Activated CD8-positive, alpha-beta T cell treated with anti-CD3 and anti-CD28 coated beads for 36 hours (primary cell): ENCODE data around the gene MAP3K4. TPM values are rescaled to one million over a fixed set of nuclear protein-coding genes. Genes with fewer than 3 reads are reported as not detected.

ENCODE experiments used
- ATAC-seq: fragments of 200-7000 bp; cut with Tn5 transposase; one replicate; pipeline ENCODE4 v1.10.0; 2021; ENCODE audit warnings: mild to moderate bottlenecking, moderate library complexity
- CTCF ChIA-PET: fragments of 350-600 bp; sonication (Branson Sonifier 250); formaldehyde crosslinking; loops from one replicate; lab custom pipeline; 2021; ENCODE audit warnings: antibody characterized with exemption; lab: Charles Lee
- POLR2A ChIA-PET: fragments of 350-600 bp; sonication (Branson Sonifier 250); formaldehyde crosslinking; loops from one replicate; lab custom pipeline; 2021; ENCODE audit warnings: antibody characterized with exemption; lab: Charles Lee
- DNase-seq: peaks from one replicate; pipeline ENCODE4 v3.0.0-alpha.2; 2020
- H3K27ac Mint-ChIP-seq: one replicate; pipeline ENCODE4 v1.8.0; 2021; ENCODE audit warnings: mild to moderate bottlenecking, mixed read lengths
- H3K27me3 Mint-ChIP-seq: one replicate; pipeline ENCODE4 v1.8.0; 2021; ENCODE audit warnings: mixed read lengths
- H3K36me3 Mint-ChIP-seq: one replicate; pipeline ENCODE4 v1.8.0; 2021; ENCODE audit warnings: low read depth, mixed read lengths
- H3K4me1 Mint-ChIP-seq: one replicate; pipeline ENCODE4 v1.8.0; 2021; ENCODE audit warnings: low read depth, mixed read lengths
- H3K4me3 Mint-ChIP-seq: one replicate; pipeline ENCODE4 v1.8.0; 2021; ENCODE audit warnings: mild to moderate bottlenecking, moderate library complexity, mixed read lengths
- H3K9me3 Mint-ChIP-seq: one replicate; pipeline ENCODE4 v1.8.0; 2021; ENCODE audit warnings: mixed read lengths
- CTCF ChIP-seq: fragments of 200-600 bp; IDR thresholded peaks from one replicate; pipeline ENCODE4 v1.8.0; 2022; ENCODE audit warnings: antibody characterized with exemption, mild to moderate bottlenecking
- intact Hi-C: fragments of 100-400 bp; cut with micrococcal nuclease; formaldehyde crosslinking; loops from one replicate; pipeline ENCODE4 v1.10.0; 2022
- total RNA-seq, 2 experiments: library from RNA; stranded (reverse); gene quantifications; one replicate each; pipeline ENCODE4 v1.2.3, GENCODE V29; 2021

MAP3K4 gene
- total RNA-seq, 2 experiments from 2014 or later, result 31.3 to 48.7 TPM

- DNase-seq, result no peak
- Mint-ChIP-seq H3K27me3 (no peaks in the 10 kb centered on the region), H3K9me3 (no peaks in the 10 kb centered on the region), H3K4me1 (peaks cover 28% of the 10 kb centered on the region), H3K4me3 (no peak overlapping the region), H3K36me3 (peaks cover 18% of the 10 kb centered on the region), H3K27ac (no peak overlapping the region)
- POLR2A ChIA-PET, result no interaction called here
- CTCF ChIA-PET, result interaction anchor here (1.0 kb wide), 1 partner anchor 25 kb away, joined by 3 read pairs; no protein-coding TSS in a partner anchor
- intact Hi-C loops, result no loop called here
- no peak for ATAC-seq
- no peak for TF ChIP-seq CTCF
These were observed 26.4 kb downstream of the MAP3K4 start for GRCh38 chr6:161017766-161018564.

- no peak overlapping the region for H3K4me3 Mint-ChIP-seq
- ATAC-seq (no peak), DNase-seq (no peak)
- no peak for TF ChIP-seq CTCF
- H3K27me3 Mint-ChIP-seq, result no peaks in the 10 kb centered on the region
- peaks cover 22% of the 10 kb centered on the region for H3K36me3 Mint-ChIP-seq
- H3K4me1 Mint-ChIP-seq, result peaks cover 30% of the 10 kb centered on the region
- no peak overlapping the region for H3K27ac Mint-ChIP-seq
- intact Hi-C loops, result no loop called here
- POLR2A ChIA-PET, result no interaction called here
- CTCF ChIA-PET, result no interaction called here
- no peaks in the 10 kb centered on the region for H3K9me3 Mint-ChIP-seq
These were observed 27.8 kb downstream of the MAP3K4 start for GRCh38 chr6:161019324-161019839.

DNA sequence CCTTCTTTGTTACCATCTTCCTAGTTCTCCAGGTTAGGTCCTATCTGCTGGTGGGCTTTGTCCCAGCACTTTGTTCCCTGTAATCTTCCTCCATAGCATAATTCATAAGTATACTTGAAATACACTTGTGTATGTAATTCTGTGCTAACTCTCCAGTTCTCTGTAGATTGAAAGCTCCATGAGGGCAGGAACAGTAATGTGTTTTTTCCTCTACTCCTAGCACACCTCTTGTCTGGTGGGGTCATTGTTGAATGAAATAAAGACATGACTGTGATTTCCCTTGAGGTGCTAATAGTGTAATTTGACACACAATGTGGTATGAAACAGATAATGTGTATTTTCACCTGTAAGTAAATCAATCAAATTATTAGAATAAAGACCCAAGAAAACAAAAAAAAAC, 30.0 kb downstream of the MAP3K4 start:
- CTCF ChIA-PET, result no interaction called here

DNA sequence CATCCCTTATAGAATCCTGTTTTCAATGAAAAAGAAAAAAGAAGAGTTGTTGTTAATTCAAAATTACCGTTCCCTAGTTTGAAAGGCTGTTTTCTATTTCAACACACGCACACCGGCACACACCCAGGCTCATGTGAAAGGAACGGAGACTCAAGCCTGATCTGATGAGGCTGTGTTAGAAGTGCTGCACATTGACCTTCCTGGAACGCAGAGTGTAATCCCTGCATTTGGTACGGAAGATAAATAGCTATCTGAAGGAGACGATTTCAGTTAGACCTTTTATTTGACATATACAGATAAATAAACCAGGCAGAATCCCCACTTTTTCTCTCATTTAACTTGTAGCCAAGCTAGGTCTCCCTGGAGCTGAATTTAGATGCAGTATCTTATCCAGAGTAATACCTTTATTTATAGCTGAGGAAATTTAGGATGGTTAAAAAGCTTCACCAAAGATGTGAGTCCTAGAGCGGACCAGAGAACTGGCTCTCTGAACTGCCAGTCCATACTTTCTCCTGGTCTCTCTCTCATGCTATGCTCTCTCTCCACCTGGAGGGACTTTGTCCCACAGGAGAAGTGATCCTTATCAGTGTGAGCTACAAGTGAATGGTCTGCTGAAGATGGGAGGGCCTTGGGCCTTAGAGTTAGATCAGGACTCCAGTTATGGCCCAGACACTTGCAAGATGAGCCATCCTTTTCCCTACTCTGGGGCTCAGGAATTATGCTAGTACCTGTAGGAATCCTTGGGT, 30.6 kb downstream of the MAP3K4 start:
- Mint-ChIP-seq H3K4me3 (no peak overlapping the region), H3K36me3 (peaks cover 23% of the 10 kb centered on the region), H3K27me3 (no peaks in the 10 kb centered on the region), H3K4me1 (peaks cover 28% of the 10 kb centered on the region), H3K27ac (no peak overlapping the region), H3K9me3 (no peaks in the 10 kb centered on the region)
- intact Hi-C loops, result no loop called here
- no peak for TF ChIP-seq CTCF
- DNase-seq (no peak), ATAC-seq (no peak)
- POLR2A ChIA-PET, result no interaction called here
- CTCF ChIA-PET, result no interaction called here

More for the DNA sequence above, 30.0 kb downstream of the MAP3K4 start:
- POLR2A ChIA-PET, result no interaction called here
- peaks cover 23% of the 10 kb centered on the region for H3K36me3 Mint-ChIP-seq
- no peak for DNase-seq
- no peaks in the 10 kb centered on the region for H3K27me3 Mint-ChIP-seq
- no peak overlapping the region for H3K4me3 Mint-ChIP-seq
- ATAC-seq, result no peak
- H3K4me1 Mint-ChIP-seq, result peaks cover 26% of the 10 kb centered on the region
- intact Hi-C loops, result no loop called here
- no peaks in the 10 kb centered on the region for H3K9me3 Mint-ChIP-seq
- TF ChIP-seq CTCF, result no peak
- H3K27ac Mint-ChIP-seq, result no peak overlapping the region

- ATAC-seq (no peak), DNase-seq (no peak)
- no peak for TF ChIP-seq CTCF
- intact Hi-C loops, result no loop called here
- Mint-ChIP-seq H3K36me3 (peaks cover 23% of the 10 kb centered on the region), H3K4me1 (peaks cover 32% of the 10 kb centered on the region), H3K4me3 (no peak overlapping the region), H3K27ac (no peak overlapping the region), H3K27me3 (no peaks in the 10 kb centered on the region), H3K9me3 (no peaks in the 10 kb centered on the region)
- ChIA-PET CTCF (no interaction called here), POLR2A (no interaction called here)
These were observed 31.7 kb downstream of the MAP3K4 start for GRCh38 chr6:161023316-161023715.
